Measurements from ENCODE around the gene SLC39A8. TPM values are rescaled to one million over a fixed set of nuclear protein-coding genes. Genes with fewer than 3 reads are reported as not detected.

Gene SLC39A8
- total and polyA plus RNA-seq, 9 of the 15 experiments (the other 6 are each of a cell fraction or from before 2014, with no cell fraction given), result 8.2 to 30.3 (median 25.0) TPM

DNA sequence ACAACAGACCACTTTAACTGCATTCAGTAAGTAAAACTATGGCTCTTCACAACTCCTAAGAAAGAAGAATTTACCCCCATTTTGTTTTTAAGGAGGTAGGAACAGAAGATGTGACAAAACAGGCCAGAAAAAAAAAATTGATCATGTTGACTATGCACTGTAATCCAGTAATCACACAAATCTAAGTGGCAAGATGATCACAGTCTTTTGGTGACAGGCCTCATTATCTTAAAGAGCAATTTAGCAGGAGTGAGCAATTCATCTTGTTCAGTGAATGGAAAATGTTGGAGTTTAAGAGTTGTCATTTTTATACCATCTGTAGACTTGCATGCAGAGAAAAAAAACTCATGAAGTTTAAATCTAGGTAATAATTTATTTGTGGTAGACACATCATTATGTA is 115.1 kb downstream of the SLC39A8 start:
- Histone ChIP-seq H3K27ac (ENCODE audit: extremely low read depth, low read depth, low read length) (no peak overlapping the region), H3K9ac (ENCODE audit: insufficient read depth in 1 of 2, low read depth in 2 of 2, low read length in 2 of 2) (no peak overlapping the region), H3K27me3 (ENCODE audit: control insufficient read depth in 2 of 2, insufficient read depth in 2 of 2, low read length in 2 of 2) (no peaks in the 10 kb centered on the region), H3K36me3 (ENCODE audit: control insufficient read depth, insufficient read depth, low read length) (no peaks in the 10 kb centered on the region), H3K9me1 (ENCODE audit: control insufficient read depth, insufficient read depth, low read length) (no peaks in the 10 kb centered on the region), H4K20me1 (replicated peaks; ENCODE audit: control insufficient read depth, insufficient read depth, low read length) (no peaks in the 10 kb centered on the region), H3K4me1 (replicated peaks in 1 of 2; ENCODE audit: control insufficient read depth in 2 of 2, insufficient read depth in 2 of 2, low read length in 2 of 2) (no peaks in the 10 kb centered on the region), H3K79me2 (ENCODE audit: control insufficient read depth, insufficient read depth, low read length) (no peaks in the 10 kb centered on the region), H3K9me3 (replicated peaks; ENCODE audit: control insufficient read depth, insufficient read depth, low read depth, low read length) (no peaks in the 10 kb centered on the region), H3K4me2 (ENCODE audit: insufficient read depth, low read length) (no peak overlapping the region), H3K4me3 (no peak overlapping the region), H2AFZ (ENCODE audit: low read depth, low read length) (no peak overlapping the region)
- TF ChIP-seq ARID2 (IDR thresholded peaks at IDR 0.05), result no peak
- no peak for TF ChIP-seq FOXJ3 (CRISPR knock-in tag; IDR thresholded peaks at IDR 0.05)
- intact Hi-C loops (cut with micrococcal nuclease), result no loop called here
- POLR2A ChIA-PET, result no interaction called here
- FAIRE-seq (no peak), ATAC-seq (no peak), DNase-seq (ENCODE audit: extremely low read depth in 1 of 4, low spot score in 3 of 4) (no peak)
- BruUV-seq (replicated peaks), result no TSS peak
- in situ Hi-C loops (cut with MboI), result no loop called here
- CTCF ChIA-PET (ENCODE audit: low intra/inter-chr PET ratio), result no interaction called here

DNA sequence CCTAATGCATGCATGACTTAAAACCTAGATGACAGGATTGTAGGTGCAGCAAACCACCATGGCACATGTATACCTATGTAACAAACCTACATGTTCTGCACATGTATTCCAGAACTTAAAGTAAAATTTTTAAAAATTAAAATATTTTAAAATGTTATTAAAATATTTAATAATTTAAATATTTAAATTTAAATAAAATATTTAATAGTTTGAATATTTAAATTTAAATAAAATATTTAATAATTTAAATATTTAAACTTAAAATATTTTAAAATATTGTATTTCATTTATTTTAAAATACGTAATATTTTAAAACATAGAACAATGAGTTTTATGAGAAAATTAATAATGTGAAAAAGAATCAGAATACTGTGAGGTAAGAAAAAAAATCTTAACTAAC is 117.9 kb downstream of the SLC39A8 start:
- 11% methylated on average over 1 of the region's 1 CpG for WGBS (ENCODE audit: insufficient coverage, low coverage, missing lambda C conversion rate)
- Histone ChIP-seq H2AFZ (ENCODE audit: low read depth, low read length) (no peak overlapping the region), H3K36me3 (ENCODE audit: control insufficient read depth, insufficient read depth, low read length) (no peaks in the 10 kb centered on the region), H3K4me2 (ENCODE audit: insufficient read depth, low read length) (no peak overlapping the region), H3K27me3 (ENCODE audit: control insufficient read depth in 2 of 2, insufficient read depth in 2 of 2, low read length in 2 of 2) (no peaks in the 10 kb centered on the region), H3K4me3 (no peak overlapping the region), H3K9me1 (ENCODE audit: control insufficient read depth, insufficient read depth, low read length) (no peaks in the 10 kb centered on the region), H4K20me1 (replicated peaks; ENCODE audit: control insufficient read depth, insufficient read depth, low read length) (no peaks in the 10 kb centered on the region), H3K27ac (ENCODE audit: extremely low read depth, low read depth, low read length) (no peak overlapping the region), H3K79me2 (ENCODE audit: control insufficient read depth, insufficient read depth, low read length) (no peaks in the 10 kb centered on the region), H3K9ac (ENCODE audit: insufficient read depth in 1 of 2, low read depth in 2 of 2, low read length in 2 of 2) (no peak overlapping the region), H3K9me3 (replicated peaks; ENCODE audit: control insufficient read depth, insufficient read depth, low read depth, low read length) (no peaks in the 10 kb centered on the region), H3K4me1 (replicated peaks in 1 of 2; ENCODE audit: control insufficient read depth in 2 of 2, insufficient read depth in 2 of 2, low read length in 2 of 2) (no peaks in the 10 kb centered on the region)
- in situ Hi-C loops (cut with MboI) (no loop called here), intact Hi-C loops (cut with micrococcal nuclease) (no loop called here)
- ATAC-seq (no peak), DNase-seq (ENCODE audit: extremely low read depth in 1 of 4, low spot score in 3 of 4) (no peak), FAIRE-seq (no peak)
- BruUV-seq (replicated peaks), result no TSS peak
- TF ChIP-seq ZNF124 (CRISPR knock-in tag; IDR thresholded peaks at IDR 0.05) (no peak), ELF2 (CRISPR knock-in tag; IDR thresholded peaks at IDR 0.05) (no peak), MYBL2 (IDR thresholded peaks at IDR 0.05; ENCODE audit: low read depth) (no peak), MYBL2 (CRISPR knock-in tag; IDR thresholded peaks at IDR 0.05; ENCODE audit: borderline replicate concordance) (no peak)
- TF ChIP-seq, protein P1, sequence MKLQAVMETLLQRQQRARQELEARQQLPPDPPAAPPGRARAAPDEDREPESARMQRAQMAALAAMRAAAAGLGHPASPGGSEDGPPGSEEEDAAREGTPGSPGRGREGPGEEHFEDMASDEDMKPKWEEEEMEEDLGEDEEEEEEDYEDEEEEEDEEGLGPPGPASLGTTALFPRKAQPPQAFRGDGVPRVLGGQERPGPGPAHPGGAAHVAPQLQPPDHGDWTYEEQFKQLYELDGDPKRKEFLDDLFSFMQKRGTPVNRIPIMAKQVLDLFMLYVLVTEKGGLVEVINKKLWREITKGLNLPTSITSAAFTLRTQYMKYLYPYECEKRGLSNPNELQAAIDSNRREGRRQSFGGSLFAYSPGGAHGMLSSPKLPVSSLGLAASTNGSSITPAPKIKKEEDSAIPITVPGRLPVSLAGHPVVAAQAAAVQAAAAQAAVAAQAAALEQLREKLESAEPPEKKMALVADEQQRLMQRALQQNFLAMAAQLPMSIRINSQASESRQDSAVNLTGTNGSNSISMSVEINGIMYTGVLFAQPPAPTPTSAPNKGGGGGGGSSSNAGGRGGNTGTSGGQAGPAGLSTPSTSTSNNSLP (IDR thresholded peaks at IDR 0.05; ENCODE audit: borderline replicate concordance, low read depth, low read length), result no peak
- CTCF ChIA-PET (ENCODE audit: low intra/inter-chr PET ratio), result no interaction called here
- POLR2A ChIA-PET, result interaction anchor here (1.0 kb wide), 1 partner anchor 8 kb away, joined by 3 read pairs; no protein-coding TSS in a partner anchor
